PC-3 (cell line): ENCODE measurements around the gene LEF1. TPM values are rescaled to one million over a fixed set of nuclear protein-coding genes. Genes with fewer than 3 reads are reported as not detected.

ENCODE experiments used
- ATAC-seq: fragments of 200-7000 bp; cut with Tn5 transposase; 2 replicates; pipeline ENCODE4 v1.9.1; 2020; ENCODE audit warnings: mild to moderate bottlenecking, moderate library complexity
- BruUV-seq: library from RNA; stranded (reverse); fragments of 400-500 nt; replicated peaks from 2 replicates; lab custom pipeline; 2021; lab: Mats Ljungman, UMichigan
- CTCF ChIA-PET: fragments of 300-600 bp; sonication (Branson Sonifier 250); formaldehyde crosslinking; loops from one replicate; lab custom pipeline; 2022; ENCODE audit warnings: antibody characterized with exemption; lab: Charles Lee
- POLR2A ChIA-PET: fragments of 300-600 bp; sonication (Branson Sonifier 250); formaldehyde crosslinking; loops from one replicate; lab custom pipeline; 2022; ENCODE audit warnings: antibody characterized with exemption; ENCODE audit not compliant: unreplicated experiment; lab: Charles Lee
- DNase-seq: peaks from one replicate; pipeline ENCODE4 v3.0.0-alpha.2; 2015
- H2AFZ ChIP-seq: fragments of 300-600 bp; sonication (generic); 2 replicates; pipeline ENCODE4 v1.6.0; 2016; ENCODE audit warnings: antibody characterized with exemption, low read length
- H3F3A ChIP-seq: fragments of 300-600 bp; sonication (generic); one replicate; pipeline ENCODE4 v1.6.0; 2017; ENCODE audit warnings: antibody characterized with exemption, low read length, control low read depth, mild to moderate bottlenecking; ENCODE audit not compliant: unreplicated experiment
- H3K27ac ChIP-seq: fragments of 300-600 bp; sonication (generic); 2 replicates; pipeline ENCODE4 v1.5.1; 2016; ENCODE audit warnings: mild to moderate bottlenecking, low read length
- H3K27me3 ChIP-seq: fragments of 300-600 bp; sonication (generic); 2 replicates; pipeline ENCODE4 v1.6.1; 2016; ENCODE audit warnings: low read length, mixed read lengths
- H3K36me3 ChIP-seq: fragments of 300-600 bp; sonication (generic); 2 replicates; pipeline ENCODE4 v1.6.1; 2016; ENCODE audit warnings: low read depth, mixed run types, low read length, mixed read lengths
- H3K4me1 ChIP-seq: fragments of 300-600 bp; sonication (generic); 2 replicates; pipeline ENCODE4 v1.5.1; 2016; ENCODE audit warnings: low read length; ENCODE audit not compliant: insufficient read depth
- H3K4me2 ChIP-seq: fragments of 300-600 bp; sonication (generic); 2 replicates; pipeline ENCODE4 v1.6.0; 2016; ENCODE audit warnings: low read length
- H3K4me3 ChIP-seq: fragments of 300-600 bp; sonication (generic); 2 replicates; pipeline ENCODE4 v1.5.1; 2016; ENCODE audit warnings: mild to moderate bottlenecking, low read length, mixed read lengths
- H3K79me2 ChIP-seq: fragments of 300-600 bp; sonication (generic); 2 replicates; pipeline ENCODE4 v1.6.1; 2017; ENCODE audit warnings: low read length, mixed read lengths
- H3K9ac ChIP-seq: fragments of 300-600 bp; sonication (generic); 2 replicates; pipeline ENCODE4 v1.6.0; 2016; ENCODE audit warnings: mild to moderate bottlenecking, low read length
- H3K9me2 ChIP-seq: fragments of 300-600 bp; sonication (generic); replicated peaks from 2 replicates; pipeline ENCODE4 v1.6.1; 2016; ENCODE audit warnings: mixed run types, low read length, mixed read lengths
- H3K9me3 ChIP-seq: fragments of 300-600 bp; sonication (generic); 2 replicates; pipeline ENCODE4 v1.6.1; 2016; ENCODE audit warnings: low read length, mixed read lengths
- H4K20me1 ChIP-seq: fragments of 300-600 bp; sonication (generic); 2 replicates; pipeline ENCODE4 v1.6.1; 2016; ENCODE audit warnings: low read length, mixed read lengths
- CTCF ChIP-seq: fragments of 300-600 bp; sonication (generic); conservative IDR thresholded peaks from 2 replicates; pipeline ENCODE4 v1.5.1; 2017; ENCODE audit warnings: antibody characterized with exemption, low read depth, mild to moderate bottlenecking, low read length
- EZH2 ChIP-seq: fragments of 300-600 bp; sonication (generic); IDR thresholded peaks from one replicate; pipeline ENCODE4 v1.6.1; 2017; ENCODE audit warnings: antibody characterized with exemption, mild to moderate bottlenecking, low read length; ENCODE audit not compliant: unreplicated experiment
- EZH2phosphoT487 ChIP-seq: fragments of 300-600 bp; sonication (generic); IDR thresholded peaks from 2 replicates; pipeline ENCODE4 v1.6.1; 2018; ENCODE audit warnings: mild to moderate bottlenecking, antibody characterized with exemption, low read length, borderline replicate concordance
- intact Hi-C: fragments of 100-400 bp; cut with micrococcal nuclease; formaldehyde crosslinking; loops from 2 replicates; pipeline ENCODE4 v1.9.0; 2023
- total RNA-seq: library from RNA; depleted of rRNA; stranded (reverse); fragments of >200 nt; gene quantifications from 2 replicates; pipeline ENCODE4 v1.2.3, GENCODE V29; 2014

Gene LEF1
- total RNA-seq, 1 experiment from 2014 or later, result 2.4 TPM

GRCh38 chr4:108120789-108121188 is 47.9 kb downstream of the LEF1 start:
- H3K27ac ChIP-seq, result no peak overlapping the region
- H3F3A ChIP-seq, result no peaks in the 10 kb centered on the region
- no peaks in the 10 kb centered on the region for H3K36me3 ChIP-seq
- H3K4me2 ChIP-seq, result no peak overlapping the region
- ATAC-seq (no peak), DNase-seq (no peak)
- H3K4me1 ChIP-seq, result peaks cover 26% of the 10 kb centered on the region
- BruUV-seq, result no TSS peak
- CTCF ChIA-PET, result no interaction called here
- no peaks in the 10 kb centered on the region for H3K79me2 ChIP-seq
- no peak overlapping the region for H3K9ac ChIP-seq
- no peak overlapping the region for H3K4me3 ChIP-seq
- intact Hi-C loops, result no loop called here
- H4K20me1 ChIP-seq, result no peaks in the 10 kb centered on the region
- H3K9me3 ChIP-seq, result no peaks in the 10 kb centered on the region
- no peaks in the 10 kb centered on the region for H3K9me2 ChIP-seq
- TF ChIP-seq EZH2 (no peak), CTCF (no peak), EZH2phosphoT487 (no peak)
- H2AFZ ChIP-seq, result no peak overlapping the region
- no peaks in the 10 kb centered on the region for H3K27me3 ChIP-seq
- POLR2A ChIA-PET, result no interaction called here

GRCh38 chr4:108119199-108119800 is 49.4 kb downstream of the LEF1 start:
- no peaks in the 10 kb centered on the region for H3K27me3 ChIP-seq
- H3K79me2 ChIP-seq, result no peaks in the 10 kb centered on the region
- peak; percentile 43 for ATAC-seq
- H3K36me3 ChIP-seq, result no peaks in the 10 kb centered on the region
- ChIA-PET POLR2A (no interaction called here), CTCF (no interaction called here)
- no peaks in the 10 kb centered on the region for H3K9me3 ChIP-seq
- peak overlapping the region; percentile 33; the same call in 1 of the 2 replicates for H3K4me3 ChIP-seq
- H3K4me2 ChIP-seq, result peak overlapping the region; percentile 76
- no peak overlapping the region for H2AFZ ChIP-seq
- DNase-seq, result peak; percentile 42
- peak overlapping the region; percentile 80 for H3K27ac ChIP-seq
- peak overlapping the region; percentile 44 for H3K9ac ChIP-seq
- BruUV-seq, result no TSS peak
- peaks cover 26% of the 10 kb centered on the region for H3K4me1 ChIP-seq
- no peaks in the 10 kb centered on the region for H3F3A ChIP-seq
- H4K20me1 ChIP-seq, result no peaks in the 10 kb centered on the region
- H3K9me2 ChIP-seq, result no peaks in the 10 kb centered on the region
- intact Hi-C loops, result loop anchor here (2.0 to 5.0 kb wide), 2 partner anchors 48 to 60 kb away; partner anchors contain the start of gene LEF1
- no peak for TF ChIP-seq EZH2phosphoT487

- Histone ChIP-seq H3F3A (no peaks in the 10 kb centered on the region), H3K27me3 (no peaks in the 10 kb centered on the region), H3K79me2 (no peaks in the 10 kb centered on the region), H3K27ac (peak overlapping the region; percentile 81), H3K9me2 (no peaks in the 10 kb centered on the region), H2AFZ (no peak overlapping the region), H3K4me3 (peak overlapping the region; percentile 33; the same call in 1 of the 2 replicates), H3K9ac (peak overlapping the region; percentile 44; the same call in 1 of the 2 replicates), H4K20me1 (no peaks in the 10 kb centered on the region), H3K9me3 (no peaks in the 10 kb centered on the region), H3K36me3 (no peaks in the 10 kb centered on the region), H3K4me2 (peak overlapping the region; percentile 76), H3K4me1 (peaks cover 26% of the 10 kb centered on the region)
- TF ChIP-seq CTCF (no peak), EZH2 (no peak), EZH2phosphoT487 (no peak)
- ATAC-seq (peak; percentile 92), DNase-seq (peak; percentile 74)
- intact Hi-C loops, result loop anchor here (2.0 to 5.0 kb wide), 2 partner anchors 49 to 60 kb away; partner anchors contain the start of gene LEF1
- ChIA-PET POLR2A (no interaction called here), CTCF (no interaction called here)
- BruUV-seq, result no TSS peak
These were observed 50.2 kb downstream of the LEF1 start for GRCh38 chr4:108118505-108118904.
